ENCODE measurements around the gene TXNDC17. TPM values are rescaled to one million over a fixed set of nuclear protein-coding genes. Genes with fewer than 3 reads are reported as not detected.

The TXNDC17 gene
- total and polyA plus RNA-seq, 2 of the 13 experiments (the other 11 are each of a cell fraction or from before 2014, with no cell fraction given): 188 to 266 TPM

- CTCF ChIA-PET (ENCODE audit: low intra/inter-chr PET ratio, low total read pairs): no interaction called here
- Histone ChIP-seq H3K4me1 (ENCODE audit: insufficient read depth, low read length) (peaks cover 68% of the 10 kb centered on the region), H3K4me3 (replicated peaks in 1 of 3; ENCODE audit: insufficient read depth in 1 of 3, low read depth in 2 of 3, low read length in 3 of 3) (no peak overlapping the region), H2AFZ (ENCODE audit: low read length) (no peak overlapping the region), H3K4me2 (ENCODE audit: low read depth, low read length) (no peak overlapping the region), H4K20me1 (ENCODE audit: insufficient read depth, low read length) (no peaks in the 10 kb centered on the region), H3K27ac (ENCODE audit: extremely low read length, insufficient read depth, low read length) (peak overlapping the region; percentile 36), H3K9ac (ENCODE audit: insufficient read depth, low read depth, low read length) (no peak overlapping the region), H3K79me2 (ENCODE audit: insufficient read depth, low read length) (no peaks in the 10 kb centered on the region), H3K36me3 (replicated peaks in 1 of 2; ENCODE audit: control insufficient read depth in 1 of 2, insufficient read depth in 2 of 2, low read length in 2 of 2) (peaks cover 0 to 13% of the 10 kb centered on the region in 2 experiments; a peak in 3 of 5 replicates), H3K9me3 (ENCODE audit: low read length) (no peaks in the 10 kb centered on the region), H3K27me3 (ENCODE audit: control insufficient read depth in 1 of 2, insufficient read depth in 2 of 2, low read length in 2 of 2) (no peaks in the 10 kb centered on the region)
- DNase-seq (ENCODE audit: low spot score) (no peak), FAIRE-seq (no peak), ATAC-seq (no peak)
- in situ Hi-C loops (cut with HindIII; ENCODE audit: extremely low pct_ligation_motif_present, low pct_unique_long_range_greater_than_20kb) (no loop called here), intact Hi-C loops (cut with micrococcal nuclease; ENCODE audit: unreplicated experiment) (no loop called here)
- no TSS peak for BruUV-seq (replicated peaks)
- POLR2A ChIA-PET: interaction anchor here (5.8 to 7.7 kb wide), 2 partner anchors 15 to 27 kb away, joined by 96 to 265 read pairs; partner anchors contain the start of gene SLC13A5
- 76% methylated on average over 7 of the region's 7 CpGs for WGBS (ENCODE audit: low lambda C conversion rate)
- no peak for TF ChIP-seq RERE (CRISPR knock-in tag; IDR thresholded peaks at IDR 0.05; ENCODE audit: low read depth)
- no peak for TF ChIP-seq ZNF660 (CRISPR knock-in tag; IDR thresholded peaks at IDR 0.05; ENCODE audit: borderline replicate concordance, low read depth)
- TF ChIP-seq FOSL2 (CRISPR knock-in tag; IDR thresholded peaks at IDR 0.05): no peak
- TF ChIP-seq ELF1 (CRISPR knock-in tag; IDR thresholded peaks at IDR 0.05): no peak
- no peak for TF ChIP-seq MAFF (IDR thresholded peaks at IDR 0.05; ENCODE audit: low read depth, low read length)
- peak; percentile 50 for TF ChIP-seq MED1 (CRISPR knock-in tag; IDR thresholded peaks at IDR 0.05)
- no peak for TF ChIP-seq BATF2 (CRISPR knock-in tag; IDR thresholded peaks at IDR 0.05)
- no peak for TF ChIP-seq ZKSCAN5 (CRISPR knock-in tag; IDR thresholded peaks at IDR 0.05)
- TF ChIP-seq MAFG (CRISPR knock-in tag; IDR thresholded peaks at IDR 0.05): no peak
- TF ChIP-seq TRIM24 (CRISPR knock-in tag; IDR thresholded peaks at IDR 0.05): no peak
- no peak for TF ChIP-seq DRAP1 (CRISPR knock-in tag; IDR thresholded peaks at IDR 0.05)
- no peak for TF ChIP-seq ELF3 (CRISPR knock-in tag; IDR thresholded peaks at IDR 0.05)
- no peak for TF ChIP-seq AHR (CRISPR knock-in tag; IDR thresholded peaks at IDR 0.05)
- TF ChIP-seq MAZ (IDR thresholded peaks at IDR 0.05; ENCODE audit: borderline replicate concordance, low read depth, low read length): no peak
- no peak for TF ChIP-seq MAZ (CRISPR knock-in tag; IDR thresholded peaks at IDR 0.05; ENCODE audit: low read depth)
- TF ChIP-seq, protein P1, sequence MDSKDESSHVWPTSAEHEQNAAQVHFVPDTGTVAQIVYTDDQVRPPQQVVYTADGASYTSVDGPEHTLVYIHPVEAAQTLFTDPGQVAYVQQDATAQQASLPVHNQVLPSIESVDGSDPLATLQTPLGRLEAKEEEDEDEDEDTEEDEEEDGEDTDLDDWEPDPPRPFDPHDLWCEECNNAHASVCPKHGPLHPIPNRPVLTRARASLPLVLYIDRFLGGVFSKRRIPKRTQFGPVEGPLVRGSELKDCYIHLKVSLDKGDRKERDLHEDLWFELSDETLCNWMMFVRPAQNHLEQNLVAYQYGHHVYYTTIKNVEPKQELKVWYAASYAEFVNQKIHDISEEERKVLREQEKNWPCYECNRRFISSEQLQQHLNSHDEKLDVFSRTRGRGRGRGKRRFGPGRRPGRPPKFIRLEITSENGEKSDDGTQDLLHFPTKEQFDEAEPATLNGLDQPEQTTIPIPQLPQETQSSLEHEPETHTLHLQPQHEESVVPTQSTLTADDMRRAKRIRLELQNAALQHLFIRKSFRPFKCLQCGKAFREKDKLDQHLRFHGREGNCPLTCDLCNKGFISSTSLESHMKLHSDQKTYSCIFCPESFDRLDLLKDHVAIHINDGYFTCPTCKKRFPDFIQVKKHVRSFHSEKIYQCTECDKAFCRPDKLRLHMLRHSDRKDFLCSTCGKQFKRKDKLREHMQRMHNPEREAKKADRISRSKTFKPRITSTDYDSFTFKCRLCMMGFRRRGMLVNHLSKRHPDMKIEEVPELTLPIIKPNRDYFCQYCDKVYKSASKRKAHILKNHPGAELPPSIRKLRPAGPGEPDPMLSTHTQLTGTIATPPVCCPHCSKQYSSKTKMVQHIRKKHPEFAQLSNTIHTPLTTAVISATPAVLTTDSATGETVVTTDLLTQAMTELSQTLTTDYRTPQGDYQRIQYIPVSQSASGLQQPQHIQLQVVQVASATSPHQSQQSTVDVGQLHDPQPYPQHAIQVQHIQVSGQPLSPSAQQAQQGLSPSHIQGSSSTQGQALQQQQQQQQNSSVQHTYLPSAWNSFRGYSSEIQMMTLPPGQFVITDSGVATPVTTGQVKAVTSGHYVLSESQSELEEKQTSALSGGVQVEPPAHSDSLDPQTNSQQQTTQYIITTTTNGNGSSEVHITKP (CRISPR knock-in tag; IDR thresholded peaks at IDR 0.05; ENCODE audit: low read depth): no peak
- no peak for TF ChIP-seq GTF2F1 (IDR thresholded peaks at IDR 0.05; ENCODE audit: low read length)
Observed at GRCh38 chr17:6684460-6684783, 43.6 kb downstream of the TXNDC17 start.

All from HepG2 (cell line).